GM12892 (cell line): Measurements from ENCODE around the gene TNFRSF9.

ENCODE experiments used
- POLR2A ChIP-seq: IDR thresholded peaks from 2 replicates; pipeline ENCODE4 v1.6.1; 2011; ENCODE audit warnings: low read depth, low read length, control low read depth
- TAF1 ChIP-seq: IDR thresholded peaks from 2 replicates; pipeline ENCODE4 v1.6.1; 2011; ENCODE audit warnings: low read depth, mild to moderate bottlenecking, control low read depth, low read length, borderline replicate concordance

DNA sequence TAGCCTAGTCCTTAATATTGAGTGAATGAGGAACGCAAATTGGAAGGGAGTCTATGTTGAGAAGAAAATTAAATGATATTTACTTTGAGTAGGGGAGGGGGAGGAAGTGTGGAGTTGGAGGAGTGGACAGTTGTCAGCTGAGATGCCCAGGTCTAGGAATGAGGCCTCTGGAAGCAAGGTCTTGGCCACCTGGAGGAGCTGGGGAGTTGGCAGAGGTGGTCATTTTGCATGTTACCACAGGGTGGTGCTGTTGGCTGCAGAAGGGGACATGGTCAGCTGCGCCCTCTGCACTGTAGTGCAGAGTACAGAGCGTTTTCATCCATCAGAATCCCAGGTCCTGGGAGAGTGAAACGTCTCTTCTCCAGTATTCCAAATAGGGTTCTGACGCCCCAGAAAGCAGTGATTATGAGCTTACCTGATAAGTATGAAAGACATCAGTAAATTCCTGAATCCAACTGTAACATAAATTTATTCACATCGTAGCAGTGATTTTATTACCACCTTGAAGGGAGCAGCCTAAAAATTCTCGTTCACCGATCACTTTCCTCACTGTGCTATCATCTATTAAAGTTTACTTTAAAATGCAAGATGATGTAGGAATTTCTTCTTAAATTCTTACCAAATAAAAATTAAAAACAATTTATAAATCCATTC, 34.7 kb upstream of the TNFRSF9 start:
- no peak for TF ChIP-seq POLR2A
- TF ChIP-seq TAF1 = no peak
